ENCODE data around the gene EHD4.

The EHD4 gene

GRCh38 chr15:41919201-41919820 is 53.0 kb downstream of the EHD4 start:
- H3K4me3 ChIP-seq (ENCODE audit: low read depth in 1 of 2, low read length in 1 of 2): no peak overlapping the region
- peaks cover 24% of the 10 kb centered on the region for H3K36me3 ChIP-seq
- no peaks in the 10 kb centered on the region for H3K27me3 ChIP-seq
- no peaks in the 10 kb centered on the region for H3K9me3 ChIP-seq
- TF ChIP-seq CTCF (IDR thresholded peaks at IDR 0.05): no peak
- H3K27ac ChIP-seq: no peak overlapping the region
- H3K4me1 ChIP-seq (ENCODE audit: control insufficient read depth in 1 of 2, insufficient read depth in 1 of 2, low read depth in 1 of 2, low read length in 1 of 2): peaks cover 12 to 19% of the 10 kb centered on the region in 2 experiments

GRCh38 chr15:41918506-41919126 is 53.7 kb downstream of the EHD4 start:
- no peaks in the 10 kb centered on the region for H3K9me3 ChIP-seq
- peaks cover 21% of the 10 kb centered on the region for H3K36me3 ChIP-seq
- peaks cover 12 to 19% of the 10 kb centered on the region in 2 experiments for H3K4me1 ChIP-seq (ENCODE audit: control insufficient read depth in 1 of 2, insufficient read depth in 1 of 2, low read depth in 1 of 2, low read length in 1 of 2)
- no peaks in the 10 kb centered on the region for H3K27me3 ChIP-seq
- no peak overlapping the region for H3K4me3 ChIP-seq (ENCODE audit: low read depth in 1 of 2, low read length in 1 of 2)
- no peak for TF ChIP-seq CTCF (IDR thresholded peaks at IDR 0.05)
- no peak overlapping the region for H3K27ac ChIP-seq

GRCh38 chr15:41917767-41918430 is 54.5 kb downstream of the EHD4 start:
- Histone ChIP-seq H3K4me1 (ENCODE audit: control insufficient read depth in 1 of 2, insufficient read depth in 1 of 2, low read depth in 1 of 2, low read length in 1 of 2) (peaks cover 12 to 19% of the 10 kb centered on the region in 2 experiments), H3K36me3 (peaks cover 21% of the 10 kb centered on the region), H3K4me3 (ENCODE audit: low read depth in 1 of 2, low read length in 1 of 2) (no peak overlapping the region), H3K9me3 (no peaks in the 10 kb centered on the region), H3K27ac (no peak overlapping the region), H3K27me3 (no peaks in the 10 kb centered on the region)
- TF ChIP-seq CTCF (IDR thresholded peaks at IDR 0.05): no peak

GRCh38 chr15:41915255-41915994 is 56.9 kb downstream of the EHD4 start:
- H3K27me3 ChIP-seq: no peaks in the 10 kb centered on the region
- H3K9me3 ChIP-seq: no peaks in the 10 kb centered on the region
- no peak overlapping the region for H3K27ac ChIP-seq
- TF ChIP-seq CTCF (IDR thresholded peaks at IDR 0.05): no peak
- H3K36me3 ChIP-seq: peaks cover 21% of the 10 kb centered on the region
- H3K4me1 ChIP-seq (ENCODE audit: control insufficient read depth in 1 of 2, insufficient read depth in 1 of 2, low read depth in 1 of 2, low read length in 1 of 2): peaks cover 12 to 19% of the 10 kb centered on the region in 2 experiments
- H3K4me3 ChIP-seq (ENCODE audit: low read depth in 1 of 2, low read length in 1 of 2): no peak overlapping the region

GRCh38 chr15:41914411-41914810 is 57.9 kb downstream of the EHD4 start:
- no peak for TF ChIP-seq CTCF (IDR thresholded peaks at IDR 0.05)
- H3K36me3 ChIP-seq: peaks cover 25% of the 10 kb centered on the region
- H3K4me3 ChIP-seq (ENCODE audit: low read depth in 1 of 2, low read length in 1 of 2): no peak overlapping the region

More at GRCh38 chr15:41914411-41914810, 57.9 kb downstream of the EHD4 start:
- H3K9me3 ChIP-seq: no peaks in the 10 kb centered on the region
- no peak overlapping the region for H3K27ac ChIP-seq
- H3K4me1 ChIP-seq (ENCODE audit: control insufficient read depth in 1 of 2, insufficient read depth in 1 of 2, low read depth in 1 of 2, low read length in 1 of 2): peaks cover 12 to 19% of the 10 kb centered on the region in 2 experiments
- no peaks in the 10 kb centered on the region for H3K27me3 ChIP-seq

Measured in neutrophil (primary cell).